GM12878 (cell line): ENCODE results near the gene TMED7. TPM values are rescaled to one million over a fixed set of nuclear protein-coding genes. Genes with fewer than 3 reads are reported as not detected.
A peak's percentile ranks its signal among the peaks of the same experiment; 100 is the strongest.

Experiments
- BMI1 ChIP-seq: fragments of 450-650 bp; IDR thresholded peaks from 2 replicates; pipeline ENCODE4 v1.6.1; 2016; ENCODE audit warnings: mild to moderate bottlenecking, moderate library complexity, borderline replicate concordance
- CBX3 ChIP-seq: fragments of 200-600 bp; sonication (generic); IDR thresholded peaks from 2 replicates; pipeline ENCODE4 v1.6.1; 2016; ENCODE audit warnings: low read depth, borderline replicate concordance
- CEBPZ ChIP-seq: fragments of 150-350 bp; IDR thresholded peaks from 2 replicates; pipeline ENCODE4 v1.6.1; 2016; ENCODE audit warnings: low read depth, low read length
- CHD1 ChIP-seq: IDR thresholded peaks from 2 replicates; pipeline ENCODE4 v1.6.1; 2012; ENCODE audit warnings: low read depth, low read length, improper control_type of control experiment
- DPF2 ChIP-seq: fragments of 450-650 bp; IDR thresholded peaks from 2 replicates; pipeline ENCODE4 v1.6.1; 2017; ENCODE audit warnings: mild to moderate bottlenecking
- EZH2 ChIP-seq: IDR thresholded peaks from 2 replicates; pipeline ENCODE4 v1.6.1; 2012; ENCODE audit warnings: low read depth, mild to moderate bottlenecking, control low read depth, inconsistent platforms, low read length, borderline replicate concordance; ENCODE audit not compliant: control insufficient read depth
- FOXK2 ChIP-seq: fragments of 450-650 bp; IDR thresholded peaks from 2 replicates; pipeline ENCODE4 v1.6.1; 2017; ENCODE audit warnings: mild to moderate bottlenecking, moderate library complexity
- HCFC1 ChIP-seq: fragments of 150-350 bp; IDR thresholded peaks from 2 replicates; pipeline ENCODE4 v1.6.1; 2014; ENCODE audit warnings: low read length
- HDAC2 ChIP-seq: fragments of 200-600 bp; sonication (generic); IDR thresholded peaks from 2 replicates; pipeline ENCODE4 v1.6.1; 2017
- IKZF2 ChIP-seq, 2 experiments: fragments of 450-650 bp; IDR thresholded peaks; 2 replicates each; pipeline ENCODE4 v1.6.1; 2017; ENCODE audit warnings: mild to moderate bottlenecking in 2 of 2, moderate library complexity in 2 of 2
- KLF5 ChIP-seq: fragments of 450-650 bp; IDR thresholded peaks from 2 replicates; pipeline ENCODE4 v1.6.1; 2014; ENCODE audit warnings: mild to moderate bottlenecking; ENCODE audit not compliant: partially characterized antibody
- NFYA ChIP-seq: IDR thresholded peaks from 2 replicates; pipeline ENCODE4 v1.6.1; 2011; ENCODE audit warnings: low read depth, mild to moderate bottlenecking, low read length, improper control_type of control experiment, borderline replicate concordance
- PBX3 ChIP-seq: IDR thresholded peaks from 2 replicates; pipeline ENCODE4 v1.6.1; 2011; ENCODE audit warnings: mild to moderate bottlenecking, low read depth, low read length, moderate library complexity; ENCODE audit not compliant: insufficient replicate concordance
- PKNOX1 ChIP-seq: fragments of 450-650 bp; IDR thresholded peaks from 2 replicates; pipeline ENCODE4 v1.6.1; 2016; ENCODE audit warnings: mild to moderate bottlenecking
- RFX5 ChIP-seq: IDR thresholded peaks from 2 replicates; pipeline ENCODE4 v1.6.1; 2011; ENCODE audit warnings: low read depth, low read length, improper control_type of control experiment
- USF2 ChIP-seq: IDR thresholded peaks from 2 replicates; pipeline ENCODE4 v1.6.1; 2011; ENCODE audit warnings: low read depth, low read length, improper control_type of control experiment, borderline replicate concordance
- ZNF274 ChIP-seq: IDR thresholded peaks from one replicate; pipeline ENCODE4 v1.8.0; 2011; ENCODE audit not compliant: insufficient read length, insufficient read depth
- ZNF687 ChIP-seq: fragments of 450-650 bp; IDR thresholded peaks from 2 replicates; pipeline ENCODE4 v1.6.1; 2017; ENCODE audit warnings: mild to moderate bottlenecking, moderate library complexity
- polyA plus RNA-seq, 11 experiments: library from polyadenylated mRNA; depleted of rRNA in 4 of 11; unstranded in 6 of 11; stranded (reverse) in 5 of 11; fragments of >200 nt; fragmentation: Nextera tagmentation in 4 of 11; fragmentation: Illumina TruSeq in 1 of 11; extraction: Ambion mirVana in 4 of 11; extraction: Trizol in 1 of 11; gene quantifications; 1 replicate in 1 of 11; 2 replicates in 10 of 11; pipeline versions ENCODE4 v1.2.1 to v1.2.3, GENCODE V29; 2011 to 2016; ENCODE audit warnings: inconsistent platforms in 2 of 11, missing spikeins in 2 of 11, low read depth in 1 of 11
- total RNA-seq, 4 experiments: library from RNA; depleted of rRNA in 3 of 4; stranded (reverse); fragments of >200 nt in 3 of 4; fragmentation: Illumina TruSeq in 1 of 4; extraction: Trizol in 1 of 4; gene quantifications; 2 replicates each; pipeline versions ENCODE4 v1.2.1 to v1.2.3, GENCODE V29; 2013 to 2021

TMED7 gene
- total and polyA plus RNA-seq, 10 of the 15 experiments (the other 5 are each of a cell fraction or from before 2014, with no cell fraction given) = 8.0 to 37.3 (median 25.2) TPM

- peak; percentile 41; the same call in 1 of the 2 replicates for TF ChIP-seq USF2
- TF ChIP-seq KLF5 = no peak
- TF ChIP-seq RFX5 = no peak
- TF ChIP-seq NFYA = no peak
- no peak for TF ChIP-seq PBX3
- no peak for TF ChIP-seq ZNF274
- TF ChIP-seq EZH2 = no peak
- peak; percentile 26 to 75; a peak in 1 of 4 replicates for TF ChIP-seq IKZF2 (IDR thresholded peaks at IDR 0.05)
- 0 out of 2 replicates have a peak, but pooled peaks have one; percentile 29 for TF ChIP-seq DPF2
- no peak for TF ChIP-seq BMI1
- TF ChIP-seq FOXK2 = no peak
- TF ChIP-seq HDAC2 = no peak
- no peak for TF ChIP-seq HCFC1
- no peak for TF ChIP-seq ZNF687
- TF ChIP-seq PKNOX1 = no peak
- TF ChIP-seq CEBPZ = no peak
- TF ChIP-seq CBX3 = no peak
- no peak for TF ChIP-seq CHD1
Measured at GRCh38 chr5:115577741-115578140, 48.1 kb downstream of the TMED7 start (continued).
